NCI-H146 treated with DMSO at 0.1 percent for 48 hours (cell line): ENCODE data around the gene CPPED1.

Experiments
- DNase-seq: peaks from one replicate; lab custom pipeline; 2025; ENCODE audit not compliant: unreplicated experiment; lab: John Stamatoyannopoulos, UW

Gene CPPED1

GRCh38 chr16:12688951-12689850 is 114.5 kb downstream of the CPPED1 start:
- no peak for DNase-seq

DNA sequence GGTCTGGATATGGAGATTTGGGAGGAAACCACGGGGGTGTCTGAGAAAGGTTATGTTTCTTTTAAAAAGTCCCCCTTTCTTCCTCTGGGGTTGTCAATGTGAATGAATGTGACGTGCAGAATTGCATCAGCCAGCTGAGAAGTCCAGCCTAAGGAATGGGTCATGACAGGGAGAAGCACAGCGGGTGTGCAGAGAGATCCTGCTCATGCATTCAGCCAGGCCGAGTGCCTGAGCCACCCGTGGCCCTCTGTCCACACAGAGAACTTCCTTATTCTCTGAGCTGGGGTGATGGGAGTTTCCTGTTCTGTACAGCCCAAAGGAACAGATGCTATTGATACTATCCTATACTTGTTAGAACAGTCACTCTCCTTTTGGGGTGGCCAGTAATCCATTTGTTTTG is 117.9 kb downstream of the CPPED1 start:
- no peak for DNase-seq

- no peak for DNase-seq
Observed at GRCh38 chr16:12682432-12683165, 121.1 kb downstream of the CPPED1 start.

GRCh38 chr16:12681653-12682052 is 122.0 kb downstream of the CPPED1 start:
- DNase-seq: no peak

DNA sequence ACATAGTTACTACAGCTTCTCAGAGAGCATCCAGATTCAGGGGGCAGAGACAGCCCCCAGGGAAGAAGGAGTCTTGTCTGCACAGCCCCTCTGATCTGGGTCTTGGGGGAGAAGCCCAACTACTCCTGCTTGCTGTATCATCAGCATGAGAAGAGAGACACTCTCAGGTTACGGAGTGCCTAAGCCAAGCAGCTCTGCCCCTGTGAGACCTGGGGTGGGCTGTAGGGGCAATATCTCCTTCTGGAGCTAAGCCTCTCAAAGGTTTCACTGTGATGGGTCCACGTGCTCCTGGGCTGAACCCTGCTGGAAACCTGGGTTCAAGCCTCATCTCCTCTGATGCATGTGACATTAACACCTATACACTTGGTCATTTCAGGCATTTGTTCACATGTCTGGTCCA is 123.2 kb downstream of the CPPED1 start:
- no peak for DNase-seq

GRCh38 chr16:12679660-12680272 is 123.9 kb downstream of the CPPED1 start:
- no peak for DNase-seq

GRCh38 chr16:12678983-12679382 is 124.7 kb downstream of the CPPED1 start:
- DNase-seq: no peak

- DNase-seq: no peak
Observed at GRCh38 chr16:12677502-12677901, 126.2 kb downstream of the CPPED1 start.

GRCh38 chr16:12675852-12676251 is 127.8 kb downstream of the CPPED1 start:
- DNase-seq: no peak

DNA sequence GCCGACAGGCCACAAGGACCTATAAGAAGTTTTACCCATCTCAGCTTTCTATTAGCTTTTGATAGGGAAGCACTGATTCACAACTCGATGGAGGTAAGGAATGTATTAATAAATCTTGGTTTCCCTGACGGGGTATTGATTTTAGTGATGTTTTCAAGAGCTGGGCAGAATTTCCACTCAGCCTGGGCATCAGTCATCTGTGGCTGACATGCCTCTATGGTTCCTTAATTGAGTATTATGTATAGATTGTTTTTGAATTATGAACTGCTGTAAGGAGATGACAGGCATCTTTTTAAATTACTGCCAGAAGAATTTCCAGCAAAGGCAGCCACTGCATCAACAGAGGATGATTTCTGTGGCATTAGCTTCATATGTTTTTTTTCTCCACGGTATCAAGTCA is 128.6 kb downstream of the CPPED1 start:
- no peak for DNase-seq

GRCh38 chr16:12674524-12674923 is 129.2 kb downstream of the CPPED1 start:
- DNase-seq: no peak

- no peak for DNase-seq
Observed at GRCh38 chr16:12674071-12674470, 129.6 kb downstream of the CPPED1 start.

DNA sequence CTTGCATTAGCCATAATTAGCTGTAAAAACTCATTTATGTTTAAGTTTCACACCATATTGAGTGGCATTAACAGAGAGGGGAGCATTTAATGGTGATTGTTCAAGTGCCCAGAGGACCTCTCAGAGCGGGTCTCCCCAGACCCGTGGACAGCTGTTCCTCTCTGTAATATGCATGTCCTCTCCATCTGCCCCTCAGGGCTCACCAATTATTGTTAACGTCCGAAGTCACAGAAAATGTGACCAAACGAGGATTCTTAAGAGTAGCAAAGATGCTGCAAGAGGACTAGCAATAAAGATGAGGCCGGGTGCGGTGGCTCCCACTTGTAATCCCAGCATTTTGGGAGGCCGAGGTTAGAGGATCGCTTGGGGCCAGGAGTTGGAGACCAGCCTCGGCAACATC is 130.2 kb downstream of the CPPED1 start:
- DNase-seq: no peak

GRCh38 chr16:12672986-12673385 is 130.7 kb downstream of the CPPED1 start:
- DNase-seq: no peak

- DNase-seq: no peak
Observed at GRCh38 chr16:12669908-12670307, 133.8 kb downstream of the CPPED1 start.

DNA sequence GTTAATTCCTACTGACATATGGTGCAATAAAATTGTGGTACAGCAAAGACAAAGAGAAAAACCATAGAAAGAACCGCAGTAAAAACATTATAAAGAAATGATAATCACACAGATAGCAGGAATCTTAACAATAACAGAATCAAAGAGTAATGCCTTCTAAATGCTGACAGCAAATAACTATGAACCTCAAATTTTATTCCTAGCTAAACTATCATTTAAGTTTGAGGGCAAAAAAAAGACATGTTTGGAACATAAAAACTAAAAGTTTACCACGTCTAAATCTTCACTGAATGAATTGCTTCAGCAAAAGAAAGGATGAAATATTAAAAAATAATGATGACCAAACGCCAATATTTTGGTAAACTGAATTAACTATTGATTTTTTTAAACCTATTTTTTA is 135.8 kb downstream of the CPPED1 start:
- no peak for DNase-seq

- DNase-seq: no peak
Observed at GRCh38 chr16:12664164-12664733, 139.4 kb downstream of the CPPED1 start.

GRCh38 chr16:12661656-12662172 is 142.0 kb downstream of the CPPED1 start:
- DNase-seq: no peak

DNA sequence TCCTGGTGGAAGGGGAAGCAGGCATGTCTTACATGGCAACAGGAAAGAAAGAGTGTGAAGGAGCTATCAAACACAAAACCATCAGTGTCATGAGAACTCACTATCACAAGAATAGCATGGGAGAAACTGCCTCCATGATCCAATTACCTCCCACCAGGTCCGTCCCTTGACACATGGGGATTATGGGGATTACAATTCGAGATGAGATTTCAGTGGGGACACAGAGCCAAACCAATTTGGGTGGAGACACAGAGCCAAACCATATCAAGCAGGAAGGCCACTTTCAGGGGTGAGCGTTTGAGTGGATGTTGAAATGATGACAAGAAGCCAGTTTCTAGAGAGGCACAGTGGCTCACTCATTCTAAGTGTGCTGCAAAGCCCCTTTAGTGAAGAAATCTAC is 143.8 kb downstream of the CPPED1 start:
- no peak for DNase-seq

DNA sequence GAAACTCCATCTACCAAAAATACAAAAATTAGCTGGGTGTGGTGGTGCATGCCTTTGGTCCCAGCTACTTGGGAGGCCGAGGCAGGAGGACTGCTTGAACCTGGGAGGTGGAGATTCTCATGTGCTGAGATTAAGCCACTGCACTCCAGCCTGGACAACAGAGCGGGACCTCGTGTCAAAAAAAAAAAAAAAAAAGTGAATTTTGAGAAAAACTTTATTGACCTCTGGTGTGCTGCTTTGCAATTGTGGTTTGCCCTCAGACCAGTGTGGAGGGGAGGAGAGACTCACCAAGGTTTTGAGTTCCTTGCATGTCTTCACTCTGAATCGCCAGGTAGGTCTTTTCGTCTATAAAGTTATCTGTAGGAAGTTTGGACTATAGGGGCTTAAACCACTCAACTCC is 145.2 kb downstream of the CPPED1 start:
- no peak for DNase-seq

DNA sequence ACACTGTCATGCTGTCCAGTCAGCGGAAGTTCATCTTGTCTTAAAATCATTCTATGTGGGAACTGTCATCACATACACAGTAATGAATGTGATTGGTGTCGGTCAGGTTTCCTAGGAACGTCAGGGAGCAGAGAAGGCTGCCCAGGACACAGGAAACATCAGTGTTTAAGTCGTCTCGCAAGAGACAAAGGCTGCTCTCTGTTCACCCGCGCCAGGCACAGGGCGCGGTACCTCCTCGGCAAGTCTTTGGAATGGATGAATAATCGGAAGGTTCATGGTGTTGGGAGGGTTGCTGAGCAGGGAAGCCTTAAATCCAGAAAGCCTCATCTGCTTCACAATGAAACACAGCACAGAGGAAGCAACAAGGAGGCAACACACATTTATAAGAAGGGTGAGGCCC is 148.2 kb downstream of the CPPED1 start:
- DNase-seq: no peak
